Stimulated activated naive B cell treated with anti-CD40 and anti-IgM and Interleukin-4, amounts not matched to agents 10 μg/mL and 1 μg/mL and 100 μg/mL, for 72 hours (primary cell): ENCODE results near the gene NRROS.

ENCODE experiments used
- ATAC-seq, 2 donors: fragments of 150-1000 bp; cut with Tn5 transposase; replicated peaks; 2 replicates each; pipeline ENCODE4 v1.10.0; 2021; ENCODE audit warnings: moderate library complexity in 1 of 2
- DNase-seq: peaks from one replicate; pipeline ENCODE4 v3.0.0; 2021
- H3K27ac Mint-ChIP-seq: one replicate; pipeline ENCODE4 v1.8.0; 2022; ENCODE audit warnings: mild to moderate bottlenecking, mixed read lengths
- H3K27me3 Mint-ChIP-seq, 2 donors: one replicate each; pipeline ENCODE4 v1.8.0; 2022; ENCODE audit warnings: mixed read lengths in 2 of 2
- H3K36me3 Mint-ChIP-seq, 2 donors: one replicate each; pipeline ENCODE4 v1.8.0; 2022; ENCODE audit warnings: mixed read lengths in 2 of 2, mild to moderate bottlenecking in 1 of 2
- H3K4me1 Mint-ChIP-seq, 2 donors: one replicate each; pipeline ENCODE4 v1.8.0; 2022; ENCODE audit warnings: mixed read lengths in 2 of 2, mild to moderate bottlenecking in 1 of 2
- H3K4me3 Mint-ChIP-seq, 2 donors: one replicate each; pipeline ENCODE4 v1.8.0; 2022; ENCODE audit warnings: mild to moderate bottlenecking in 2 of 2, mixed read lengths in 2 of 2, moderate library complexity in 1 of 2
- H3K9me3 Mint-ChIP-seq, 2 donors: one replicate each; pipeline ENCODE4 v1.8.0; 2022; ENCODE audit warnings: mixed read lengths in 2 of 2, mild to moderate bottlenecking in 1 of 2

The NRROS gene

GRCh38 chr3:196645897-196646665, 6.6 kb downstream of the NRROS start:
- no peak for DNase-seq

GRCh38 chr3:196646666-196647216, 7.2 kb downstream of the NRROS start:
- Mint-ChIP-seq H3K9me3 (no peaks in the 10 kb centered on the region), H3K27me3 (no peaks in the 10 kb centered on the region), H3K36me3 (peaks cover 54 to 67% of the 10 kb centered on the region in 2 donors), H3K27ac (peak overlapping the region; percentile 76), H3K4me3 (no peak overlapping the region), H3K4me1 (peaks cover 51 to 87% of the 10 kb centered on the region in 2 donors)
- no peak for ATAC-seq
- no peak for DNase-seq

More at GRCh38 chr3:196645897-196646665, 6.6 kb downstream of the NRROS start:
- Mint-ChIP-seq H3K9me3 (no peaks in the 10 kb centered on the region), H3K27me3 (no peaks in the 10 kb centered on the region), H3K36me3 (peaks cover 54 to 67% of the 10 kb centered on the region in 2 donors), H3K4me1 (peaks cover 52 to 87% of the 10 kb centered on the region in 2 donors), H3K4me3 (peak overlapping the region; percentile 57 to 65), H3K27ac (peak overlapping the region; percentile 96)
- ATAC-seq: no peak

- H3K4me1 Mint-ChIP-seq: peaks cover 43 to 75% of the 10 kb centered on the region in 2 donors
- no peak for DNase-seq
- no peaks in the 10 kb centered on the region for H3K9me3 Mint-ChIP-seq
- peaks cover 55 to 69% of the 10 kb centered on the region in 2 donors for H3K36me3 Mint-ChIP-seq
- peak; percentile 54 to 56 for ATAC-seq
- H3K27me3 Mint-ChIP-seq: no peaks in the 10 kb centered on the region
- H3K27ac Mint-ChIP-seq: peak overlapping the region; percentile 89
- peak overlapping the region in 1 of 2 donors; percentile 22 for H3K4me3 Mint-ChIP-seq
These were observed 11.3 kb downstream of the NRROS start for GRCh38 chr3:196650740-196651311.

- ATAC-seq (no peak), DNase-seq (no peak)
- Mint-ChIP-seq H3K9me3 (no peaks in the 10 kb centered on the region), H3K4me1 (peaks cover 37 to 69% of the 10 kb centered on the region in 2 donors), H3K27ac (no peak overlapping the region), H3K27me3 (no peaks in the 10 kb centered on the region), H3K4me3 (peak overlapping the region in 1 of 2 donors; percentile 13), H3K36me3 (peaks cover 52 to 66% of the 10 kb centered on the region in 2 donors)
These were observed 12.3 kb downstream of the NRROS start for GRCh38 chr3:196651819-196652218.

DNA sequence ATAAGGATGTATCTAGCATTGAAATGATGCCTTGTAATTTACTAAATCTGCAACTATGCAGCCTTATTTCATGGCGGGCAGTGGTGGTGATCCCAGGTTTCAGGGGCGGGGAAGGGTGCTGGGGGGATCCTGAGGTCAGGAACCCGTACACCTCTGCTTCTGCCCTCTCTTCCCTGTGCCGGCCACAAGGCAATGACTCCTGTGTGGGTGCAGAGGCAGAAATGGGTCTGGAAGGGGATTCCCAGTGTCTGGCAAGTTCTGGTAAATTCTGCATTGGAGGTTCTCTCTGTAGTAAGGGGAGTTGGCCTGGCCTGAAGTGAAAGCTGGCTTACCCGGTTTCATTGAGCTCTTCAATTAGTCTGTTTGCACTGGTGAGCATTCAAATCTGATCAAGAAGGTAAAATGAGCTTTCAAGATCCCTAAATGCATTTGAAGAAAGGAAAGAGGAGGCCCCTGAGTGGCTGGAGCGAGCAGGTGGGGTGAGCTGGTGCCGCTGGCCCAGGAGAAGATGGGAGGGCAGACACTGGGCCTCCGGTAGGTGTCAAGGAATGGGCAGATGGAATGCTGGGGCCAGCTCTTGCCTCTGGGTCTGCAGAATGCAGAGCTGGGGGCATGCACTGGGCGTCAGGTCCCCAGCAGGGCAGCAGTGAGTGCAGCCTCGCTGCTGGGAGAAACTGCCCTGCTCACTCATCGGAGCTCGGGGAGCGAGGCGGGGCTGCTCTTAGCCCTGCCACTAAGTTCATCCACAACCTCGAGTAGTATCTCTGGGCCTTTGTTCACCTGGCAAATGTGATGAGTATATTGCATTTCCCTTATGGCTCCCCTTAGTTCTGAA, 13.7 kb downstream of the NRROS start:
- H3K4me1 Mint-ChIP-seq: peaks cover 35 to 73% of the 10 kb centered on the region in 2 donors
- peak overlapping the region; percentile 80 for H3K27ac Mint-ChIP-seq
- peaks cover 60 to 72% of the 10 kb centered on the region in 2 donors for H3K36me3 Mint-ChIP-seq
- ATAC-seq: peak in 1 of 2 donors; percentile 4
- no peaks in the 10 kb centered on the region for H3K27me3 Mint-ChIP-seq
- H3K4me3 Mint-ChIP-seq: peak overlapping the region; percentile 26 to 40
- no peak for DNase-seq
- no peaks in the 10 kb centered on the region for H3K9me3 Mint-ChIP-seq

DNA sequence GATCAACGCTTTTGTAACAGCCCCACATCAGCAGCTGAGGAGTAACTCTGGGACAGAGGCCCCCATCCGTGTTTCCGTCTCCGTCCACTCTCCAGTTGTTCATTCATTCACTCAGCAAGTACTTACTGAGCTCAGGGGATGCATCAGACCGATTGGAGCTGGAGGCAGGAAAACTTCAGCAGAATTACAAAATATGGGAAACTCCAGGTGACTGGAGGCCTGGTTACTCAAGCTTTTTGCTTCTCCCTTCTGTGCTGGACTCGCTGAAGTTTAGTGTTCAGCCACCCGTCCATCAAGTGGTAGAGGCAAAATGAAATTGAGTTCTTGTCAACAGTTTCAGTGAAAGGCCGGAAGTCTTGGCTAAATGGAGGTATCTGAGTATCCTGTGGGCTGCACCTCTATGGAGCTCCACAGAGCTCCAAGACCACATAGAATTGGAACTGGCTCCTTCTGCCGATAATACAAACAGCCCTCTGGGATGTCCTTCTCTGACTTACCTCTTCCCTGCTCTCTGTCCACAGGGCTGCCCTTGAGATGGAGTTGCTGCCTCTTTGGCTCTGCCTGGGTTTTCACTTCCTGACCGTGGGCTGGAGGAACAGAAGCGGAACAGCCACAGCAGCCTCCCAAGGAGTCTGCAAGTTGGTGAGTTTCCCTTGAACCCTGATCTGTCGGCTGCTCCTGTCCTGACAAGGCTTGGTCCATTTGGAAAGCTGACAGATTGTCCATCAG, 14.7 kb downstream of the NRROS start:
- peak overlapping the region; percentile 76 for H3K27ac Mint-ChIP-seq
- peaks cover 59 to 69% of the 10 kb centered on the region in 2 donors for H3K36me3 Mint-ChIP-seq
- no peak for DNase-seq
- peak overlapping the region; percentile 33 to 52 for H3K4me3 Mint-ChIP-seq
- ATAC-seq: no peak
- H3K9me3 Mint-ChIP-seq: no peaks in the 10 kb centered on the region
- peaks cover 28 to 64% of the 10 kb centered on the region in 2 donors for H3K4me1 Mint-ChIP-seq
- no peaks in the 10 kb centered on the region for H3K27me3 Mint-ChIP-seq

DNA sequence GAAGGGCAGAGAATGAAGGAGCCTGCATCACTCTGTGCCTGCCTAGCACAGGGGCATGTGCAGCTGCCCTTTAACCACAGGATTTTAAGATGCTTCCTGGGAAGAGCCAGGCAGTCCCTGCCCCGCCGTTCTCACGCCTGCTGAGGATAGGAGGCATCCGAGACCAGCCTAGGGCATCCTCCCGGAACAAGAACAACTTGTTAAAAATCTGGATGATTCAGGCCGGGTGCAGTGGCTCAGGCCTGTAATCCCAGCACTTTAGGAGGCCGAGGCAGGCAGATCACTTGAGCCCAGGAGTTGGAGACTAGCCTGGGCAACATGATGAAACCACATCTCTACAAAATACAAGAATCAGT, 15.2 kb downstream of the NRROS start:
- H3K27ac Mint-ChIP-seq: peak overlapping the region; percentile 76
- ATAC-seq (no peak), DNase-seq (no peak)
- H3K9me3 Mint-ChIP-seq: no peaks in the 10 kb centered on the region
- H3K4me1 Mint-ChIP-seq: peaks cover 27 to 58% of the 10 kb centered on the region in 2 donors
- peaks cover 57 to 73% of the 10 kb centered on the region in 2 donors for H3K36me3 Mint-ChIP-seq
- H3K4me3 Mint-ChIP-seq: no peak overlapping the region
- no peaks in the 10 kb centered on the region for H3K27me3 Mint-ChIP-seq

DNA sequence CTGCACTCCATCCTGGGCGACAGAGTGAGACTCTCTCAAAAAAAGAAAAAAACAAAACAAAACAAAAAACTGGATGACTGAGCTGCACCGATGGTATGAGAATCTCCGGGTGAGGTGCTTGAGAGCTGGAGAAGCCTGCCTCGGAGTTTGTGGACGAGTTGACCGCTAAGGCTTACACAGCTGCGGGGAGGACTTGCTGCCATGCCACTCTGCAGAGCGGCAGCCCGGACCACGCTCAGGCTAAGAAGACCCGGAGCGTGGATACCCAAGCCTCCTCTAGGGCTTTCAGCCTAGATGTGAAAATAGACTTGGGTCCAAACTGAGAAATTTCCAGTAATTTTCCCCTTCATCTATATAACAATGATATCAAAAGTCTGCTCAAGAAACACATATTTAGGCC, 16.0 kb downstream of the NRROS start:
- peaks cover 27 to 52% of the 10 kb centered on the region in 2 donors for H3K4me1 Mint-ChIP-seq
- no peak overlapping the region for H3K4me3 Mint-ChIP-seq
- no peaks in the 10 kb centered on the region for H3K27me3 Mint-ChIP-seq
- DNase-seq (no peak), ATAC-seq (no peak)
- H3K9me3 Mint-ChIP-seq: no peaks in the 10 kb centered on the region
- H3K36me3 Mint-ChIP-seq: peaks cover 60 to 77% of the 10 kb centered on the region in 2 donors
- no peak overlapping the region for H3K27ac Mint-ChIP-seq

- Mint-ChIP-seq H3K4me3 (no peak overlapping the region), H3K36me3 (peaks cover 62 to 78% of the 10 kb centered on the region in 2 donors), H3K27ac (no peak overlapping the region), H3K9me3 (no peaks in the 10 kb centered on the region), H3K27me3 (no peaks in the 10 kb centered on the region), H3K4me1 (peaks cover 26 to 44% of the 10 kb centered on the region in 2 donors)
- DNase-seq: no peak
- no peak for ATAC-seq
These were observed 16.7 kb downstream of the NRROS start for GRCh38 chr3:196656213-196656612.

GRCh38 chr3:196659901-196660351, 20.4 kb downstream of the NRROS start:
- no peaks in the 10 kb centered on the region for H3K9me3 Mint-ChIP-seq
- H3K4me1 Mint-ChIP-seq: peaks cover 4 to 16% of the 10 kb centered on the region in 2 donors
- H3K27me3 Mint-ChIP-seq: no peaks in the 10 kb centered on the region
- DNase-seq (no peak), ATAC-seq (no peak)
- H3K27ac Mint-ChIP-seq: peak overlapping the region; percentile 47
- H3K36me3 Mint-ChIP-seq: peaks cover 52 to 72% of the 10 kb centered on the region in 2 donors
- H3K4me3 Mint-ChIP-seq: no peak overlapping the region

DNA sequence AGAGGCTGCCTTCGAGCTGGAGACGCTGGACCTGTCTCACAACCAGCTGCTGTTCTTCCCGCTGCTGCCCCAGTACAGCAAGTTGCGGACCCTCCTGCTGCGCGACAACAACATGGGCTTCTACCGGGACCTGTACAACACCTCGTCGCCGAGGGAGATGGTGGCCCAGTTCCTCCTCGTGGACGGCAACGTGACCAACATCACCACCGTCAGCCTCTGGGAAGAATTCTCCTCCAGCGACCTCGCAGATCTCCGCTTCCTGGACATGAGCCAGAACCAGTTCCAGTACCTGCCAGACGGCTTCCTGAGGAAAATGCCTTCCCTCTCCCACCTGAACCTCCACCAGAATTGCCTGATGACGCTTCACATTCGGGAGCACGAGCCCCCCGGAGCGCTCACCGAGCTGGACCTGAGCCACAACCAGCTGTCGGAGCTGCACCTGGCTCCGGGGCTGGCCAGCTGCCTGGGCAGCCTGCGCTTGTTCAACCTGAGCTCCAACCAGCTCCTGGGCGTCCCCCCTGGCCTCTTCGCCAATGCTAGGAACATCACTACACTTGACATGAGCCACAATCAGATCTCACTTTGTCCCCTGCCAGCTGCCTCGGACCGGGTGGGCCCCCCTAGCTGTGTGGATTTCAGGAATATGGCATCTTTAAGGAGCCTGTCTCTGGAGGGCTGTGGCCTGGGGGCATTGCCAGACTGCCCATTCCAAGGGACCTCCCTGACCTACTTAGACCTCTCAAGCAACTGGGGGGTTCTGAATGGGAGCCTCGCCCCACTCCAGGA, 21.1 kb downstream of the NRROS start:
- Mint-ChIP-seq H3K4me3 (no peak overlapping the region), H3K27ac (peak overlapping the region; percentile 82), H3K36me3 (peaks cover 50 to 70% of the 10 kb centered on the region in 2 donors), H3K4me1 (peaks cover 4 to 16% of the 10 kb centered on the region in 2 donors), H3K27me3 (no peaks in the 10 kb centered on the region), H3K9me3 (no peaks in the 10 kb centered on the region)
- DNase-seq (no peak), ATAC-seq (no peak)

GRCh38 chr3:196661400-196661799, 21.9 kb downstream of the NRROS start:
- H3K36me3 Mint-ChIP-seq: peaks cover 50 to 73% of the 10 kb centered on the region in 2 donors
- H3K27me3 Mint-ChIP-seq: no peaks in the 10 kb centered on the region
- ATAC-seq: no peak
- DNase-seq: no peak
- peaks cover 8 to 22% of the 10 kb centered on the region in 2 donors for H3K4me1 Mint-ChIP-seq
- H3K9me3 Mint-ChIP-seq: no peaks in the 10 kb centered on the region
- no peak overlapping the region for H3K4me3 Mint-ChIP-seq
- H3K27ac Mint-ChIP-seq: no peak overlapping the region

DNA sequence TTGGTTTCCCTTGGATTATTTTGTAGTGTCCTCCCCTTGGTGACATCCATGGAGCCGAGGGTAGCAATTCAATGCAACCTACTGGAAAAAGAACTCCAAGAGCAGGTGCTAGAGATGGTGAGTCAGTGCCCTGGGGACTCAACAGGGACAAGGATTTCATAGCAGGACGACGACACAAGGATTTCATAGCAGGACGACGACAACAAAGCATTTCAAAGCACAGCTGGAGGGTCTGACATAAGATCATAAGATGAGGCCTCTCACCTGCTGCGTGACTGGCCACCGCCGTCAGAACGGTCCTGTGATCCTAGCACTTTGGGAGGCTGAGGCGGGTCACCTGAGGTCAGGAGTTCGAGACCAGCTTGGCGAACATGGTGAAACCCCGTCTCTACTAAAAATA, 22.5 kb downstream of the NRROS start:
- H3K9me3 Mint-ChIP-seq: no peaks in the 10 kb centered on the region
- peak overlapping the region; percentile 65 for H3K27ac Mint-ChIP-seq
- ATAC-seq (no peak), DNase-seq (no peak)
- H3K4me1 Mint-ChIP-seq: peaks cover 9 to 22% of the 10 kb centered on the region in 2 donors
- peaks cover 50 to 74% of the 10 kb centered on the region in 2 donors for H3K36me3 Mint-ChIP-seq
- H3K27me3 Mint-ChIP-seq: no peaks in the 10 kb centered on the region
- H3K4me3 Mint-ChIP-seq: no peak overlapping the region
